Activated T-cell treated with anti-CD3 and anti-CD28 coated beads, Interleukin-2, amount 50 U/mL, for 48 hours (primary cell): ENCODE measurements around the gene RIMS3.

Source experiments
- DNase-seq, 2 experiments: peaks; one replicate each; pipeline ENCODE4 v3.0.0-alpha.2; 2020

Gene RIMS3

GRCh38 chr1:40628903-40629292, 36.6 kb downstream of the RIMS3 start:
- DNase-seq, result no peak

DNA sequence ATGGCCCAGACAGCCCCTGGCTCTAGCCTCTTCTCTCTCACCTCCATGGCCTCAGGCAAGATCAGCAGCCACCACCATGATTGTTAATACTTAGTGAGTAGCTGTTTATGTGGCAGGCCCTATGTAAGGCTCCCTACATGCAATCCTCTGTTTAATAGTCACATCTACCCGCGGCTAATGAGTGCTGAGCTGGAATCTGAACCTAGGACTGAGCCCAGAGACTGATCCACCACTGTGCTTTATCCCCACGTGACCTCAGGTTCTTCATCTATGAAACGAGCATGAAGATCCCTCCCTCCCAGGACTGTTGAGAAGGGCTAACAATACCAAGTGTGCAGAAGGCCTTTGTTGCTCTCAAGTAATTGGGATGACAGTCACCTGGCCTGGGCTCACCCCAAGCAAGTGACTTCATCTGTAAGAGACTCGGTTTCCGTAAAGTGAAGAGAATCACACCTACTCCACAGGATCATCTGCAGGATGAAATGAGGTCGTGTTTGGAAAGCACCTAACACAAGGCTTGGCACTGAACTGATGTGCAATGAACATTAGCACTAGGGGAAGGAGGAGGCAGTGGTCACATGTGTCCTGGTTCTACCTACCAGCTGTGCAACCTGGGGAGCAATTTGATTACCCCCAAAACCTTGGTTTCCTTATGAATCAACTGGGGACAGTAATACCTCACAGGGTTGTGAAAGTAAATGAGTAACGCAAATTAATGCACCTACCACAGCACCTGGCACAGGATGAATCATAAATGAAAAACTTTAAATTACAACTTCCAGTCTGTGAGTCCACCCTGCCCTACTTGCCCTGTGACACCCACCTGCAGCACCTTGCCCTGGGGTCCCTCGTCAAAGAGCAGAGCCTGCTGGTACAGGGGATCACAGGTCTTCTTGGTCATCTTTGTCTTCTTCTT, 37.2 kb downstream of the RIMS3 start:
- peak; percentile 48 to 56 for DNase-seq

- no peak for DNase-seq
These were observed 39.1 kb downstream of the RIMS3 start for GRCh38 chr1:40626383-40626770.

DNA sequence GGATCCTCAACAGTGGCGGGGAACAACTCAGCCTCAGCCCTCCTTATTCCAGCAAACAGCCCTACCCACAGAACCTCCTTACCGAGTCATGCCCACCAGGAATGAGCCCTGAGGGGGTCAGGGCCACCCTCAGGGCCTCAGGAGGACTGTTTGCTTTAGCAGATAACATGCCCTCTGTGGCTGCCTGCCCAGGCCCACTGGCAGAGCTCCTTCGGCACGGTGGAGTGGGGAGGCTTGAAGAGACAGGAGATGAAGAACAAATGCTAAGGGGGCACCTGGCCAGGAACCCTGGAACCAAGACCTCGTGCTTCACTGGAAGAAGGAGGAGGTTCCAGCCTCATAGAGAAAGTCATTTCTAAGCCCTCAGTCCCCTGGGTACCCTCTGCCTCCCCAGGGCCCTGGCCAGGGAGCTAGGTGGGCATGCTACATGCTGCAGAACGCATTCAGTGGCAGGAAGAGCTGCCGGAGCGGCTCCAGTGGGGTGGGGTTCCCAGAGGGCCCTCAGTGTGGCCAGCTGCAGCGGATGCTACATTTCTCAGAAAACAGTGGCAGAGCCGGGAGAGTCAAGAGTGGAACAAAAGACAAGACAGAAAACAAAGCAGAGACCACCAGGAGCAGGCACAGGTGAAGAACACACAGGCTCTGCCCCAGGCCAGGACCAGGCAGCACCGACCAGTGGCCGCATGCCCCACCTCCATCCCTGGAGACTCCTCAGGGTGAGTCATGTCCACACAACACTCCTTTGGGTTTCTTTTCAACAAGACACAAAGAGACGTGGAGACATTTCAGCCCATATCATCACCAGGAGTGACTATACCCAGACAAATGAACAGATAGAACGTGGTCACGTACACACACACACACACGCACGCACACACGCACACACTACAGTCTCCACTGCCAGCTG, 39.8 kb downstream of the RIMS3 start:
- no peak for DNase-seq

- DNase-seq, result peak; percentile 31 to 47
These were observed 40.4 kb downstream of the RIMS3 start for GRCh38 chr1:40625076-40625475.

DNA sequence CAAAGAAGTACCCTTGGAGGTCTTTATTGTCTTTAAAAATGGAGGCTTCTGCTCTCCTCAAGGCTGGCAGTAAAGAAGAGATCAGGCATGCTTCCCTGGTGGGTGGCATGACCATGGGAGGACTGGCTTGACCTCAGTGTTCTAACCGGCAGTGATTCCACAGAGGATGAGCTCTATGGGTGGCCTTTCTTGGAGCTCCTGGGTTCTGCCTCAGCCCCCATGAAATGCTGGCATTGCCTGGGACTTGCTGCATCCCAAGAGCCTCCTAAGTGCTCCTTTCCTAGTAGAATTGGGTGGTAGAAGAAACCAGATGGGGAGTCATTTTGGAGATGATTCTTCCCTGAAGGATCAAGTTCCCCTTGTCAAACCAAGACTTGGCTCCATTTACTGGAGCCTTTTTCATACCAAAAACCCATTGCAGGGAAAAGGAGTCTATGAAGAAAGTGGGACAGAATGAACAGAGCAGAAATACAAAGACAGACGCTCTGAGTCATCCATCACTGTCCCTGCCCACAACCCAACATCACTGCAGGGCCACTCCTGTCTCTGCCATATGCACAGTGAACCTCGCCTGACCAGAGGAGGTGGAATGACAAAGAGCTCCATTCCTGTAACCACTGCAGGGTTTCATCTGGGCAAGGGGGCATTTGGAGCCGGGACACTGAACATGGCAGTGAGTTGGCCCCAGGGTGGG, 42.4 kb downstream of the RIMS3 start:
- peak in 1 of 2 experiments; percentile 10 for DNase-seq

GRCh38 chr1:40621821-40622450, 43.5 kb downstream of the RIMS3 start:
- DNase-seq, result peak in 1 of 2 experiments; percentile 7

GRCh38 chr1:40620586-40621210, 44.8 kb downstream of the RIMS3 start:
- no peak for DNase-seq

DNA sequence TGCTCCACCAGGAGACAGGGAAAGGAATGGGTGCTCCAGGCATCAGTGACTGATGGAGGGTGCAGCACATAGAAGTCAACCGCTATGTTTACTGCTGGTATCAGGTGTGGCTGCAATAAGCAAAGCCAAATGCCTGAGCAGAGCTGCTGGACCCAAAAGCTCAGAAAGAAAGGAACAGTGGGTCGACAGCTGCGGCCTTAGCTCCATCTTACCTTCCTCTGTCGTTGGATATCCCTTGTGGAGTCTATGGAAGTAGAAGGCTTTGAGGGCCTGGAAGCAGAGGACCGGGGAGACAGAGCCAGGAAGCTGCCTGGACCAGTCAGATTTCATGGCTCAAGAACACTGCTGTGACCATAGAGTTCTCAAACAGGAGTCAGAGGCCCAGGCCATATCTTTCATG, 45.3 kb downstream of the RIMS3 start:
- no peak for DNase-seq

DNA sequence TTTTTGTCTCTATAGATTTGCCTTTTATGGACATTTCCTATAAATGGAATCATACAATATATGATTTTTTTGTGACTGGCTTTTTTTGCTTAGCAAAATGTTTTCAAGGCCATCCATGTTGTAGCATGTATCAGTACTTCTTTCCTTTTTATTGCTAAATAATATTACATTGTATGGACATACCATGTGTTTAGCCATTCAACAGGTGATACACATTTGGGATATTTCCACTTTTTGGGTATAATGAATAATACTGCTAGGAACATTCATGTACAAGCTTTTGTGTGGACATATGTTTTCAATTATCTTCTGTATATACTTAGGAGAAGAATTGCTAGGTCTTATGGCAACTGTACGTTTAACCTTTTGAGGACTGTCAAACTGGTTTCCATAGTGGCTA, 47.4 kb downstream of the RIMS3 start:
- no peak for DNase-seq

- DNase-seq, result peak; percentile 80
These were observed 53.1 kb downstream of the RIMS3 start for GRCh38 chr1:40612345-40612831.

- no peak for DNase-seq
These were observed 55.3 kb downstream of the RIMS3 start for GRCh38 chr1:40610156-40610555.

DNA sequence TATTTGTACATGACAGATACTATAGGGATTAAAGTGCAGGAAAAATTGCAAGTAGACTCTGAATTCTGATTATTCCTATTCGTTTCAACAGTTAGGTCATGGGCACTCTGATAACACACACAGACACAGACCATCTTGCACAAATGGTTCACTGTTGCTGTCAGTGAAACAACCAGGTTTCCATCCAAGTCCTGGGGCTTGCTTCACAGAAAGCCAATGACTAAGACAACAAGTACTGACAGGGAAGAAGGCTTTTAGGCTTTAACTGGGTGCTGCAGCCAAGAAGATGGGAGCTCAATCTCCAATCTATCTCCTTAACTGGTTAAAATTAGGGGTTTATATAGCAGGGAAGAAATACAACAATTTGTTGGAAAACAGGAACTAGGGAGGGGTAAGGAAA, 57.6 kb downstream of the RIMS3 start:
- DNase-seq, result no peak

- no peak for DNase-seq
These were observed 58.5 kb downstream of the RIMS3 start for GRCh38 chr1:40606978-40607377.

- no peak for DNase-seq
These were observed 59.3 kb downstream of the RIMS3 start for GRCh38 chr1:40606194-40606593.

DNA sequence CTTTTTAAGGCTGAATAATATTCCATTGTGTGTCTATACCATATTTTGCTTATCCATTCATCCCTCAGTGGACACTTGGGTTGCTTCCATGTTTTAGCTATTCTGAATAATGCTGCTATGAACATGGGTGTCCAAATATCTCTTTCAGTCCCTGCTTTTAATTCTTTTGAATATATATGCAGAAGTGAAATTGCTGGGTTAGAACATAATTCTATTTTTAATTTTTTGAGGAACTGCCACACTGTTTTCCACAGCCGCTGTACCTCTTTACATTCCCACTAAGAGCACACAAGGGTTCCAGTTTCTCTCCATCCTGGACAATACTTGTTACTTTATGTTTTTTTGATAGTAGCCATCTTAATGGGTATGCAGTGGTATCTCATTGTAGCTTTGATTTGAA, 65.6 kb downstream of the RIMS3 start:
- DNase-seq, result no peak

GRCh38 chr1:40595623-40596022, 69.9 kb downstream of the RIMS3 start:
- DNase-seq, result no peak

DNA sequence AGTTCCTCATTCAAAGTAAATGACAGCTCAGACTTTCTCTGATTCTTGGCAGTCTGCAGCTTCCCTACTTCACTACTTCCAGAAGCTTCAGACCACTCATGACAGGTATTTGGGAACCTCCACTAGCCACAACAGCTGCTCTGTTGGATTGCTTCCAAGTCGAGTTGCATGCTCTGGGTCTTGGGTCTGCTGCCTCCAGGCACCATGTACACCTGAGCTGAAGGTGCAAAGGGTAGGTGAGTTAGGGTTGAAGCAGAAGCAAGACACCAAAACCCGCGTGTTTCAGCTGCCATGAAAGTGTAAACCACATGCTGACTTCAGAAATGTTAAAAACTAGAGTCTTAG, 71.3 kb downstream of the RIMS3 start:
- no peak for DNase-seq

DNA sequence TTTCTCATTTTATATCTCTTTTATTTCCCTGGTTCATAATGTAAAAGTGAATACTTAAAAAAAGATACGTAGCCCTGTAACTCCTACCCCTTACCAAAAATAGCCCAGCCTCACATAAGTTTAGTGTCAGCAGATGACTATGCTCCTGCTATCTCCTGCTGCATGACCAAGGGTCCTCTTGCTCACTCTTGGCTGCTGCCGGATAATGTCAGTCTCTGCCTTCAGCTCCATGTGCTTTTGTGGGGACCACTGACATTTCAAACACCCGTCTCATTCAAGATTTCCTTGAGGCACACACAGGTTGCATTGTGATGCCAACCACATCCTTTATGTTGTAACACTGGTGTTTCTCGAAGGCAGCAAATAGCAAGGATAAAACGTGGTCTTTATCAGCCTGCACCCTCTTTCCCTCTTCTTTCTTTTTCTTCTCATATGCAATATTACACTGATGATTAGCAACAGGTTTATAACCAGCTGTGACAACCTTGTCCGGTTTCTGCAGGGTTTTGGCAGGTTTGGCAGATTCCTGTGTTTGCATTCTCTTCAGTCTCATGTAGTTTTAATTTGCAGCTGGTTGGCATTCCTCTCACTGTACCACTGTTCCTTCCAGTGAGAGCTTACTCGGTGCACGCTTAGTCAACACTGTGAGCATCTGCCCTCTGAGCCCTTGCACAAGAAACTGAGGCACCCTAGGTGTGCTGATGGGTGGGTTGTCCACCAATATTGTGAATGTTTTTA, 71.9 kb downstream of the RIMS3 start:
- DNase-seq, result no peak

GRCh38 chr1:40592107-40592803, 73.2 kb downstream of the RIMS3 start:
- DNase-seq, result no peak

DNA sequence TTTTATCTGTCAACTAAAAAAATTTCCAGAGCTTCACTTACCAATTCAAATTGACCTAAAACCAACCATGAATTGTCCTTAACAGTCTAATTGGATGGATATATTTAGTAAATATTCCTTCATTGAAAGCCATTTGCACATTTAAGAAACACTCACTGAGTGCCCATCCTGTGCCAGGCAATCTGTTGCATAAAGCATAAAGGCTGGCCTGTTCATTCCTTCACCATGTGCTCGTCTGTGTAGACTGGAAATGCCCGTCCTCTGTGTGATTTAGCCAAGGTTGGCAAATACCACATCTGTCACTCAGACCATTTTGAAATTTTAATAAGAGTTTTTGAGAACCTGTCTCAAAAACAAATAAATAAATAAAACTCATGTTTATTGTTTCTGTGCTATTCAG, 76.9 kb downstream of the RIMS3 start:
- no peak for DNase-seq
